SK-N-SH (cell line): Measurements from ENCODE around the gene SHLD1. TPM values are rescaled to one million over a fixed set of nuclear protein-coding genes. Genes with fewer than 3 reads are reported as not detected.

Source experiments
- CTCF ChIA-PET: fragments of 300-600, 350-600 bp; formaldehyde crosslinking; extraction: SDS; loops from one replicate; lab custom pipeline; 2021; lab: Yijun Ruan, JAX
- POLR2A ChIA-PET: fragments of 350-600 bp; sonication (Branson Sonifier 250); formaldehyde crosslinking; extraction: SDS; loops from one replicate; lab custom pipeline; 2020; ENCODE audit warnings: antibody characterized with exemption, inconsistent platforms; lab: Yijun Ruan, JAX
- DNase-seq: peaks from one replicate; pipeline ENCODE4 v3.0.0; 2012
- H2AFZ ChIP-seq: fragments of 200-600 bp; sonication (generic); 2 replicates; pipeline ENCODE4 v1.8.1; 2016; ENCODE audit warnings: antibody characterized with exemption, mild to moderate bottlenecking, low read depth
- H3F3A ChIP-seq: fragments of 200-600 bp; sonication (generic); replicated peaks from 2 replicates; pipeline ENCODE3; 2016; ENCODE audit warnings: antibody characterized with exemption, mild to moderate bottlenecking; ENCODE audit not compliant: insufficient read depth
- H3K27ac ChIP-seq, 2 experiments: fragments of 200-500 bp in 1 of 2; fragments of 200-600 bp in 1 of 2; sonication (Bioruptor generic) in 1 of 2; sonication (generic), shearing (Covaris generic) in 1 of 2; 2 replicates each; pipeline versions ENCODE4 v1.5.1 to v1.6.1; 2014 to 2016; ENCODE audit warnings: low read depth in 2 of 2, inconsistent platforms in 1 of 2, low read length in 1 of 2, mild to moderate bottlenecking in 1 of 2, mixed read lengths in 1 of 2
- H3K27me3 ChIP-seq: fragments of 200-600 bp; sonication (generic), shearing (Covaris generic); 2 replicates; pipeline ENCODE4 v1.6.1; 2016; ENCODE audit warnings: mixed run types; ENCODE audit not compliant: insufficient read depth
- H3K36me3 ChIP-seq, 2 experiments: fragments of 200-500 bp in 1 of 2; fragments of 200-600 bp in 1 of 2; sonication (Bioruptor generic) in 1 of 2; sonication (generic) in 1 of 2; replicated peaks in 1 of 2; 2 replicates each; pipeline versions ENCODE3 to v1.5.1; 2014 to 2016; ENCODE audit warnings: low read length in 1 of 2, mild to moderate bottlenecking in 1 of 2; ENCODE audit not compliant: insufficient read depth in 2 of 2, control insufficient read depth in 1 of 2
- H3K4me1 ChIP-seq, 2 experiments: fragments of 200-500 bp in 1 of 2; fragments of 200-600 bp in 1 of 2; sonication (Bioruptor generic) in 1 of 2; sonication (generic), shearing (Covaris generic) in 1 of 2; 2 replicates each; pipeline versions ENCODE4 v1.5.1 to v1.6.1; 2014 to 2016; ENCODE audit warnings: low read depth in 1 of 2, low read length in 1 of 2, mixed run types in 1 of 2; ENCODE audit not compliant: insufficient read depth in 2 of 2, control insufficient read depth in 1 of 2
- H3K4me2 ChIP-seq: fragments of 200-600 bp; sonication (generic), shearing (Covaris generic); 2 replicates; pipeline ENCODE4 v1.6.1; 2017; ENCODE audit warnings: mixed run types
- H3K4me3 ChIP-seq, 2 experiments: fragments of 200-500 bp in 1 of 2; fragments of 200-600 bp in 1 of 2; sonication (Bioruptor generic) in 1 of 2; sonication (generic), shearing (Covaris generic) in 1 of 2; 2 replicates each; pipeline versions ENCODE4 v1.5.1 to v1.8.1; 2014 to 2016; ENCODE audit warnings: low read depth in 2 of 2, inconsistent platforms in 1 of 2, low read length in 1 of 2, mild to moderate bottlenecking in 1 of 2, mixed read lengths in 1 of 2, moderate library complexity in 1 of 2
- H3K79me2 ChIP-seq: fragments of 200-600 bp; sonication (generic); 2 replicates; pipeline ENCODE4 v1.8.1; 2017; ENCODE audit warnings: mild to moderate bottlenecking; ENCODE audit not compliant: insufficient read depth
- H3K9ac ChIP-seq: fragments of 200-600 bp; sonication (generic); 2 replicates; pipeline ENCODE4 v1.6.1; 2017; ENCODE audit warnings: mixed run types
- H3K9me2 ChIP-seq: fragments of 200-600 bp; sonication (generic); 2 replicates; pipeline ENCODE4 v1.6.1; 2017; ENCODE audit warnings: mixed run types
- H3K9me3 ChIP-seq: fragments of 200-600 bp; sonication (generic); 2 replicates; pipeline ENCODE4 v1.6.1; 2017; ENCODE audit warnings: mixed run types, mild to moderate bottlenecking, moderate library complexity
- H4K20me1 ChIP-seq: fragments of 200-600 bp; sonication (generic); 2 replicates; pipeline ENCODE4 v1.6.1; 2017; ENCODE audit warnings: mild to moderate bottlenecking, mixed run types; ENCODE audit not compliant: insufficient read depth
- CHD2 ChIP-seq: fragments of 150-350 bp; IDR thresholded peaks from 2 replicates; pipeline ENCODE4 v1.6.1; 2018; ENCODE audit warnings: low read length; ENCODE audit not compliant: partially characterized antibody
- ELF1 ChIP-seq: IDR thresholded peaks from 2 replicates; pipeline ENCODE4 v1.4.0; 2012
- EZH2phosphoT487 ChIP-seq: fragments of 200-600 bp; sonication (generic); IDR thresholded peaks from 2 replicates; pipeline ENCODE4 v1.6.1; 2017; ENCODE audit warnings: low read depth, mixed run types, mild to moderate bottlenecking, antibody characterized with exemption, moderate library complexity, borderline replicate concordance
- FOSL2 ChIP-seq: IDR thresholded peaks from 2 replicates; pipeline ENCODE4 v1.4.0; 2012; ENCODE audit warnings: low read depth, mild to moderate bottlenecking, moderate library complexity, borderline replicate concordance
- FOXJ3 ChIP-seq: sonication (generic); formaldehyde crosslinking; IDR thresholded peaks from 2 replicates; pipeline ENCODE4 v1.5.1; 2020; ENCODE audit warnings: mild to moderate bottlenecking, missing genetic modification reagents
- GABPA ChIP-seq: IDR thresholded peaks from 2 replicates; pipeline ENCODE4 v1.4.0; 2012; ENCODE audit warnings: low read depth, mild to moderate bottlenecking
- GATA2 ChIP-seq: sonication (generic); formaldehyde crosslinking; IDR thresholded peaks from 2 replicates; pipeline ENCODE4 v1.5.0; 2020; ENCODE audit warnings: mild to moderate bottlenecking, missing genetic modification reagents
- JUND ChIP-seq: IDR thresholded peaks from 2 replicates; pipeline ENCODE4 v1.4.0; 2012
- MEF2A ChIP-seq: IDR thresholded peaks from 2 replicates; pipeline ENCODE4 v1.4.0; 2012; ENCODE audit warnings: low read depth, borderline replicate concordance
- MXI1 ChIP-seq: IDR thresholded peaks from 2 replicates; pipeline ENCODE4 v1.6.1; 2012; ENCODE audit warnings: mild to moderate bottlenecking, low read depth, low read length, improper control_type of control experiment
- POLR2AphosphoS5 ChIP-seq: IDR thresholded peaks from 2 replicates; pipeline ENCODE4 v1.6.1; 2012; ENCODE audit warnings: low read depth, low read length
- RAD21 ChIP-seq: IDR thresholded peaks from 2 replicates; pipeline ENCODE4 v1.6.1; 2012; ENCODE audit warnings: mild to moderate bottlenecking, low read length
- RXRA ChIP-seq: IDR thresholded peaks from 2 replicates; pipeline ENCODE4 v1.4.0; 2012; ENCODE audit warnings: low read depth, mild to moderate bottlenecking, borderline replicate concordance
- SIN3A ChIP-seq: IDR thresholded peaks from 2 replicates; pipeline ENCODE4 v1.6.1; 2012; ENCODE audit warnings: low read depth, mild to moderate bottlenecking, low read length, moderate library complexity, borderline replicate concordance
- SMC3 ChIP-seq: IDR thresholded peaks from 2 replicates; pipeline ENCODE4 v1.6.1; 2012; ENCODE audit warnings: low read depth, low read length, improper control_type of control experiment
- TCF12 ChIP-seq: IDR thresholded peaks from 2 replicates; pipeline ENCODE4 v1.4.0; 2012
- YY1 ChIP-seq: IDR thresholded peaks from 2 replicates; pipeline ENCODE4 v1.4.0; 2012; ENCODE audit warnings: low read depth, mild to moderate bottlenecking
- WGBS: methylation state at CpG from one replicate; pipeline ENCODE4 v1.1.6; 2017; ENCODE audit warnings: low lambda C conversion rate; 5-methylcytosine and 5-hydroxymethylcytosine counted together
- polyA plus RNA-seq, 3 experiments: library from polyadenylated mRNA; depleted of rRNA; stranded (reverse); fragments of >200 nt; gene quantifications; 2 replicates each; pipeline ENCODE4 v1.2.3, GENCODE V29; 2012
- TF ChIP-seq, protein P1 (sequence below): fragments of 200-600 bp; sonication (generic); IDR thresholded peaks from 2 replicates; pipeline ENCODE4 v1.6.1; 2017; ENCODE audit warnings: antibody characterized with exemption, mild to moderate bottlenecking, moderate library complexity
- TF ChIP-seq, protein P2 (sequence below): IDR thresholded peaks from 2 replicates; pipeline ENCODE4 v1.4.0; 2012; ENCODE audit warnings: low read depth, borderline replicate concordance

SHLD1 gene
- polyA plus RNA-seq, 1 of the 3 experiments (the other 2 are of a cell fraction): 4.5 TPM

DNA sequence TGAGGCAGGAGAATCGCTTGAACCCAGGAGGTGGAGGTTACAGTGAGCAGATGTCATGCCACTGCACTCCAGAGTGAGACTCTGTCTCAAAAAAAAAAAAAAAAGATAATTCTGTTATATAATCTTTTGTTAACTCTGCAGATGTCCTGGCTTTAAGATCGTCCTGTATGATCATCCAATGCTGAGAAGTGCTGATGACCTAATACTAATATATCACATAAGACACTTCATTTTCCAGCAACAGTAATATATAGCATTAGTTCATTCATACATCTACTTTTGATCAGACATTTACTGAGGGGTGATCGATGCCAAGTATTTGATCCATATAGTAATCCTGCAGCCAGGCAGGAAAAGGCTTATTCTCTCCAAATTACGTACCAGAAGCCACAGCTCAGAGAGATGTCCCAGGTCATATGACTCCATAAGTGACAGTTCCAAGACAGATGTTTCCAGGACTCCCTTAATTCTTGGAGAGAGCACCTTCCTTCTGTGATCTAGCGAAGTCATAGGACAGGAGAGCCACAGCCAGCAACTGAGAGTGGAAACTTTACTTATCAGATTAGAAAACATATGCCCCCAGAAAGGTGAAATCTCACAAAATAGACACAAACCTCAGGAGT, 60.7 kb downstream of the SHLD1 start:
- POLR2A ChIA-PET: no interaction called here

DNA sequence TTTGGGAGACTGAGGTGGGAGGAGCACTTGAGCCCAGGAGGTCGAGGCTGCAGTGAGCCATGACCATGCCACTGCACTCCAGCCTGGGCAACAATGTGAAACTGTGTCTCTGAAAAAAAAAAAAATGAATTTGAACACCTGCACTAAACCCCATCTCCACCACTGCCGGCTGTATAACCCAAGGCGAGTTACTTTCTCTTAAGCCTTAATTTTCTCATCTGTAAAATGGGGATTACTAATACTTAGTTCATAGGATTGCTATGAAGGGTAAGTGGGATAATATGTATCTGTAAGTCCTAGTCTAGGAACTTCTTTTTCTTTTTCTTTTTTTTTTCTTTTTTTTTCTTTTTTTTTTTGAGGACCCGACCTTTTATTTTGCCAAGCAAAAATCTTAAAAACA, 61.5 kb downstream of the SHLD1 start:
- ChIA-PET CTCF (no interaction called here), POLR2A (no interaction called here)
- H3K9me2 ChIP-seq: no peaks in the 10 kb centered on the region
- no peak overlapping the region for H3K4me3 ChIP-seq
- H3K79me2 ChIP-seq: no peaks in the 10 kb centered on the region
- no peaks in the 10 kb centered on the region for H3F3A ChIP-seq
- no peaks in the 10 kb centered on the region for H3K36me3 ChIP-seq
- no peak for TF ChIP-seq JUND
- TF ChIP-seq ELF1: no peak
- TF ChIP-seq, protein P1, sequence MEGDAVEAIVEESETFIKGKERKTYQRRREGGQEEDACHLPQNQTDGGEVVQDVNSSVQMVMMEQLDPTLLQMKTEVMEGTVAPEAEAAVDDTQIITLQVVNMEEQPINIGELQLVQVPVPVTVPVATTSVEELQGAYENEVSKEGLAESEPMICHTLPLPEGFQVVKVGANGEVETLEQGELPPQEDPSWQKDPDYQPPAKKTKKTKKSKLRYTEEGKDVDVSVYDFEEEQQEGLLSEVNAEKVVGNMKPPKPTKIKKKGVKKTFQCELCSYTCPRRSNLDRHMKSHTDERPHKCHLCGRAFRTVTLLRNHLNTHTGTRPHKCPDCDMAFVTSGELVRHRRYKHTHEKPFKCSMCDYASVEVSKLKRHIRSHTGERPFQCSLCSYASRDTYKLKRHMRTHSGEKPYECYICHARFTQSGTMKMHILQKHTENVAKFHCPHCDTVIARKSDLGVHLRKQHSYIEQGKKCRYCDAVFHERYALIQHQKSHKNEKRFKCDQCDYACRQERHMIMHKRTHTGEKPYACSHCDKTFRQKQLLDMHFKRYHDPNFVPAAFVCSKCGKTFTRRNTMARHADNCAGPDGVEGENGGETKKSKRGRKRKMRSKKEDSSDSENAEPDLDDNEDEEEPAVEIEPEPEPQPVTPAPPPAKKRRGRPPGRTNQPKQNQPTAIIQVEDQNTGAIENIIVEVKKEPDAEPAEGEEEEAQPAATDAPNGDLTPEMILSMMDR: no peak
- TF ChIP-seq YY1: no peak
- TF ChIP-seq RXRA: no peak
- TF ChIP-seq, protein P2, sequence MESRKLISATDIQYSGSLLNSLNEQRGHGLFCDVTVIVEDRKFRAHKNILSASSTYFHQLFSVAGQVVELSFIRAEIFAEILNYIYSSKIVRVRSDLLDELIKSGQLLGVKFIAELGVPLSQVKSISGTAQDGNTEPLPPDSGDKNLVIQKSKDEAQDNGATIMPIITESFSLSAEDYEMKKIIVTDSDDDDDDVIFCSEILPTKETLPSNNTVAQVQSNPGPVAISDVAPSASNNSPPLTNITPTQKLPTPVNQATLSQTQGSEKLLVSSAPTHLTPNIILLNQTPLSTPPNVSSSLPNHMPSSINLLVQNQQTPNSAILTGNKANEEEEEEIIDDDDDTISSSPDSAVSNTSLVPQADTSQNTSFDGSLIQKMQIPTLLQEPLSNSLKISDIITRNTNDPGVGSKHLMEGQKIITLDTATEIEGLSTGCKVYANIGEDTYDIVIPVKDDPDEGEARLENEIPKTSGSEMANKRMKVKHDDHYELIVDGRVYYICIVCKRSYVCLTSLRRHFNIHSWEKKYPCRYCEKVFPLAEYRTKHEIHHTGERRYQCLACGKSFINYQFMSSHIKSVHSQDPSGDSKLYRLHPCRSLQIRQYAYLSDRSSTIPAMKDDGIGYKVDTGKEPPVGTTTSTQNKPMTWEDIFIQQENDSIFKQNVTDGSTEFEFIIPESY: no peak
- no peak for TF ChIP-seq TCF12
- no peak for TF ChIP-seq GABPA
- no peak for TF ChIP-seq SMC3
- no peak for TF ChIP-seq FOXJ3 (CRISPR knock-in tag)
- no peak for TF ChIP-seq MEF2A
- no peak for TF ChIP-seq POLR2AphosphoS5
- TF ChIP-seq MXI1: no peak
- no peak for TF ChIP-seq EZH2phosphoT487
- TF ChIP-seq RAD21: no peak
- no peak for TF ChIP-seq FOSL2
- no peak for TF ChIP-seq CHD2
- no peak for TF ChIP-seq SIN3A
- H3K4me1 ChIP-seq: no peaks in the 10 kb centered on the region; a peak in 1 of 4 replicates
- H4K20me1 ChIP-seq: no peaks in the 10 kb centered on the region
- H3K9ac ChIP-seq: no peak overlapping the region
- H2AFZ ChIP-seq: no peak overlapping the region
- no peak overlapping the region for H3K27ac ChIP-seq
- no peak overlapping the region for H3K4me2 ChIP-seq
- no peaks in the 10 kb centered on the region for H3K9me3 ChIP-seq
- H3K27me3 ChIP-seq: no peaks in the 10 kb centered on the region
- DNase-seq: no peak
- 87% methylated on average over 4 of the region's 4 CpGs for WGBS

More for the DNA sequence above, 60.7 kb downstream of the SHLD1 start:
- Histone ChIP-seq H3K79me2 (no peaks in the 10 kb centered on the region), H3K9ac (no peak overlapping the region), H3K27me3 (no peaks in the 10 kb centered on the region), H3K36me3 (no peaks in the 10 kb centered on the region), H3K9me2 (no peaks in the 10 kb centered on the region), H3F3A (no peaks in the 10 kb centered on the region), H3K4me1 (no peaks in the 10 kb centered on the region; a peak in 1 of 4 replicates), H2AFZ (no peak overlapping the region), H4K20me1 (no peaks in the 10 kb centered on the region), H3K9me3 (no peaks in the 10 kb centered on the region), H3K4me2 (no peak overlapping the region), H3K4me3 (no peak overlapping the region), H3K27ac (no peak overlapping the region)
- CTCF ChIA-PET: interaction anchor here (1.0 kb wide), 1 partner anchor 22 kb away, joined by 6 read pairs; no protein-coding TSS in a partner anchor
- DNase-seq: no peak
- no peak for TF ChIP-seq GATA2 (CRISPR knock-in tag)
- WGBS: 89% methylated on average over 5 of the region's 5 CpGs
